GM18870 (cell line): ENCODE results near the gene WDR5.

Experiments used
- ATAC-seq: cut with Tn5 transposase; IDR thresholded peaks from one replicate; pipeline ENCODE4 v1.9.1; 2021; ENCODE audit warnings: moderate library complexity; ENCODE audit not compliant: unreplicated experiment

Gene WDR5

GRCh38 chr9:134205672-134206310 lies 69.9 kb downstream of the WDR5 start:
- ATAC-seq: no peak

- ATAC-seq: no peak
These were observed 70.7 kb downstream of the WDR5 start for GRCh38 chr9:134206311-134207300.

- ATAC-seq: no peak
These were observed 72.5 kb downstream of the WDR5 start for GRCh38 chr9:134208310-134208841.

- no peak for ATAC-seq
These were observed 73.3 kb downstream of the WDR5 start for GRCh38 chr9:134208981-134209725.
